HG03378 (cell line): Measurements from ENCODE around the gene CEND1.
"Not testable (repeated sequence)": the region's sequence is repeated elsewhere in the genome, so short reads cannot be mapped to it uniquely, and the experiment has no call there.

Source experiments
- ATAC-seq: cut with Tn5 transposase; IDR thresholded peaks from one replicate; pipeline ENCODE4 v1.9.1; 2021; ENCODE audit warnings: mild to moderate bottlenecking, moderate library complexity; ENCODE audit not compliant: unreplicated experiment

CEND1 gene

DNA sequence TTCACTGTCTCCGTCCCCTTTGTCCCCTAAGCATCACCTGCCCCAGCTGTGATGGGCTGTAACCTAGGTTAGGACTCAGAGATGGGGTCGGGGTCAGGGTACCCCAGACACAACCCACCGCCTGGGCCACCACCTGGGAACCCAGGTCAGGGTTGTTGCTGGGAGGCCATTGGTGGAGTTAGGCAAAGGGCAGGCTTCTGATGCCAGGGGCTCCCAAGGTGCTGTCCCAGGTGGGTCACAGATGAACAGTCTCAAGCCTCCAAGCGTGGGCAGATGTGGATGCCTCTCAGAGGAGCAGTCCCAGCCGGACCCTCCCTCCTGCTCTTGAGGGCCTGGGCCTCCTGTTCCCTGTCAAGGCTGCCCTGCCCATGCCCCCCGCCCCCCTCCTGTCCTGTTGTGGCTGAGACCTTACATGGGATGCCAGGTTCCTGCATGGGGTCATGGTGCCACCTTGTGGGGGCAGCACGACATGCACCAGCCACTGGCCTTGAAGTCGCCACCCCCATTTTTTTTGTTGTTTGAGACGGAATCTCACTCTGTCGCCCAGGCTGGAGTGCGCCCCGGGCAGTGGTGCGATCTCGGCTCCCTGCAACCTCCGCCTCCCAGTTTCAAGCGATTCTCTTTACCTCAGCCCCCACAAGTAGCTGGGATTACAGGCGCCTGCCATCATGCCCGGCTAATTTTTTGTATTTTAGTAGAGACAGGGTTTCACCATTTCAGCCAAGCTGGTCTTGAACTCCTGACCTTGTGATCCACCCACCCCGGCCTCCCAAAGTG is 24.7 kb downstream of the CEND1 start:
- no peak for ATAC-seq

GRCh38 chr11:764322-765024 is 25.4 kb downstream of the CEND1 start:
- ATAC-seq = no peak

- ATAC-seq = no peak
These were observed 26.2 kb downstream of the CEND1 start for GRCh38 chr11:763549-764321.

DNA sequence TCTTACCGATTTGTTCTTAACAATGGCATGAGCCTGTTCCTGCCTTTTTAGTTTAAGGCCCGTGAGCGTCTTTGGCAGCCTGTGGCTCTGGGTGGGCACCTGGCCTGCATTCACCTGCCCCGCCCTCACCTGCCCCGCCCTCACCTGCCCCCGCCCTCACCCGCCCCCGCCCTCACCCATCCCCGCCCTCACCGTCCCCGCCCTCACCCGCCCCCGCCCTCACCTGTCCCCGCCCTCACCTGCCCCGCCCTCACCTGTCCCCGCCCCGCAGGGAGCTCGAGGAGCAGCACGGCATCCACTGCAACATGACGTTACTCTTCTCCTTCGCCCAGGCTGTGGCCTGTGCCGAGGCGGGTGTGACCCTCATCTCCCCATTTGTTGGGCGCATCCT is 26.8 kb downstream of the CEND1 start:
- no peak for ATAC-seq

DNA sequence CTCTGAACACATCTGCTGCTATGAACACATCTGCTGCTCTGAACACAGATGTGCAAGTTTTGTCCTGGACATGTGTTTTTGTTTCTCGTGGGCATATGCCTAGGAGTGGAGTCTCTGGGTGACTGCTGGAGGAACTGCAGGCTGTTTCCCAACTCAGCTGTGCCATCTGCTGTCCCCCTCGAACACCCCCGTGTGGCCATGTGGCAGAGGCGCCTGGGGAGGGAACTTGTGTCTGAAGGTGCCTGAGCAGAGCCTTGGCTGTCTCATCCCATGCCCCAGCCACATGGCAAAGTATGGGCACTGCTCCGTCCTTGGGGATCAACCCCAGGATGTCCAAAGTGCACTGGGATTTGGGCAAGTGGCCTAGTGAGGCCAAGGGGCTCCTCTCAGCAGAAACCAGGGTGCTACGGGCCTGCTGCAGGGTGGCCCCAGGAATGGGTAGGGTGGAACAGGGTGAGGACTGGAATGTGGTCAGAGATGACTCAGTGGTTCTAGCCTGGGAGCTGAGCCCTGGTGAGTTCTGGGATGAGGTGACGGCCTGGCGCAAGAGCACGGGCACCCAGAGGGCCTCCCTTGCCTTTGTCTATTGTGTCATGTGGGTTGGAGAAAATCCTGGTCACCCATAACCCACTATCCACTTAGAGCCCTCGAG is 27.3 kb downstream of the CEND1 start:
- ATAC-seq = no peak

GRCh38 chr11:761526-762108 is 28.3 kb downstream of the CEND1 start:
- no peak for ATAC-seq

DNA sequence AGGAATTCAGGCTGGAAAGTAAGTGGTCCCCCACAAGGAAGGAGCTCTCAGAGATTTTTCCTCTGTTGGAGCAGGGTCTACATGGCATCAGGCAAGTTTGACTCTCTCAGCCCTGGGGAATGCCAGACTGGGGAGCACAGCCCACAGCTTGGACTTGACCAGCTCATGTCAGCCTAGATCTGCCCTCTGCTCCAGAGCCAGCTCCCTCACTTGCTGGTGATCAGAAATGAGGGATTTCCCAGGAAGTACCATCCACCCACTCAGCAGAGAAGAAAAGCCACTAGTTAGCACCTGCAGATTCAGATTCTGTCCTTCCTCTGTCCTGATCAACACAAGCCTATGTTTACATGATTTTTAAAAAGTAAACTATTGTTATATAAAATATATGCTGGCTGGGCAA is 29.7 kb downstream of the CEND1 start:
- ATAC-seq = no peak

GRCh38 chr11:749731-750130 is 40.2 kb downstream of the CEND1 start:
- ATAC-seq = no peak

- ATAC-seq = no peak
These were observed 41.9 kb downstream of the CEND1 start for GRCh38 chr11:748007-748359.

DNA sequence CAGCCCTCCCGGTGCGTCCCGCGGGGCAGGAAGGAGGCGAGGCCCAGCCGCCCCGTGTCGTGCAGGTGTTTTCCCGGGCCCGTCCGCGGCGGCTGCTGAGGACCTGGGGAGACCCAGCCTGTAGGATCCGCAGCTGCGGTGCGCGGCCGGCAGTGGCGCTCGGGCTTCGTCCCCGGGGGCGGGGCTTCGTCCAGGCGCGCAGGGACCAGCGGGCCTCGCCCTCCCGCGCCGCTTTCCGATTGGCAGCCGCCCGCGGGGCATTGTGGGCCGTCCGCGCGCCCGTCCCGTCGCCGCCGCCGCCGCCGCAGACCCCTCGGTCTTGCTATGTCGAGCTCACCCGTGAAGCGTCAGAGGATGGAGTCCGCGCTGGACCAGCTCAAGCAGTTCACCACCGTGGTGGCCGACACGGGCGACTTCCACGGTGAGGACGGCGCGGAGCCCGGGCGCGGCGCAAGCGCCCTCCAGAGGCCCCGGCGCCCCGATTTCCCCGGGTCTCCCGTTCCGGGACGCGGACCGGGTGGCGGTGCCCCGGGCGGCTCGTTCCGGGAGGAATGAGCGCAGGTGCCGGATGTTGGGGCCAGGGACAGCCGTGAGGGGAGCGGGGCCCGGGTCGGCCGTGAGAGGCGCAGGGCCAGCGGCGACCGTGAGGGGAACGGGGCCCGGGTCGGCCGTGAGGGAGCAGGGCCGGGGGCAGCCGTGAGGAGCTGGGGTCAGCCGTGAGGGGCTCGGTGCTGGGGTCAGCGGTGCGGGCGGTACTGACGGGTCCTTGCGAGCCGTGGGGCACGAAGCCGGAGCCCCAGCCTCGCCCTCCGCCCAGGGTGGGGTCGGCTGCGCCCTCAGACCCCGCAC is 42.5 kb downstream of the CEND1 start, which contains the start of gene TALDO1:
TALDO1 (plus strand) TSS at position 307 of the 849 bp plus-strand sequence; CDS start at position 325, 18 bp downstream.
- ATAC-seq = peak; percentile 55

GRCh38 chr11:746289-747157 is 43.4 kb downstream of the CEND1 start:
- ATAC-seq = peak; percentile 22

DNA sequence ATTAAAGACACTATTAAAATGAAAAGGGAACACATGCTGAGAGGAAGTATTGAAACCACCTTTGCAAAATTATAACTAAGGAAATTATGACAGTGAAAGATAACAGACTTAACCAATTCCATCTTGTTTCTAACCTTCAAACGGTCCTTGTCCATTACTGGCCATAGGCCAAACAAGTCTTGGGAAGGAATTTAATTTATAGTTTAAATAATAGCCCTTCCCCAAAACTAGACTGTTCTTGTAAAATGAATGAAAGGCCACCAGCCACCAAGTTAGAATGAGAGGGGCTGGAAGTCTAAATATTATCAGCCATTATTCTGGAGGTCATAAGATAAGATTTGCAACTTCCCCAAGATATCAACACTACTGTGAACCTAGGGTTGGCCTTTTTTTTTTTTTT is 44.5 kb downstream of the CEND1 start:
- no peak for ATAC-seq

GRCh38 chr11:742571-743201 is 47.2 kb downstream of the CEND1 start:
- ATAC-seq = no peak

- no peak for ATAC-seq
These were observed 47.7 kb downstream of the CEND1 start for GRCh38 chr11:742156-742546.

DNA sequence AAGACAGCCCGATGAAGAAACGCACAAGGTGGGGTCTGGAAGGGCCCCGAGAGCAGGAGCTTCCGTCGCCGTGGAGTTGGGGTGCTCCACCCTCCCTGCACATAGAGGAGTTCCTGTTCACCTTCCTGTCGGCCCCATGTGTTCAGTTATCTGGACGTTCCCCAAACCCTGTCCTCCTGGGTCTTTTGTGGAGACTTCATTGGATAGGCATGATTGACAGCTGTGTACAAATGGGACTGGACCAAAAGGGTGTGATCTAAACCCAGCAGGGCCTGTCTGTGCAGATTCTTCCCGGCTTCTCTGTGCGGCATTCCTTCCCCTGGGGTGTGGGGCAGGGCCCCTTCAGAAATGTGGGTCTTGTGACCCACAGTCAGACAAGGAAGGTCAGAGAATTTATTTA is 52.0 kb downstream of the CEND1 start:
- ATAC-seq = not testable (repeated sequence)

DNA sequence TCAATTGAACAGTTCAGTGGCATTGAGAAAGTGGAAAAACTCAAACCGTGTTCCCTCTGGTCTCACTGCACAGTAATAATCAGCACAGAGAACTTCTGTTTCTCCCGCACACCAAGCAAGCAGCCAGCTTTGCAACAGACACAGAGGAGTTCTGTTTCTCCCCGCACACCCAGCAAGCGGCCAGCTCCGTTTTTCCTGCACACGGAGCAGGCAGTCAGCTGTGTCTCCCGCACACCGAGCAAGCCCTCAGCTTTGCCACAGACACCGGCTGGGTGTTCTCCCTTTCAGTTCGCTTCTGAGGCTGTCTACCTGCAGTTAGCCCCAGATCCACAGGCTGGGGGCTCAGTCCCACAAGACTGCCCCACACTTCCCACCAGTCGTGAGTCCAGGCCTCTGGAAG is 52.5 kb downstream of the CEND1 start:
- no peak for ATAC-seq
